ENCODE results near the gene UTP25.
A peak's percentile ranks its signal among the peaks of the same experiment; 100 is the strongest.
"Not testable (repeated sequence)": the region's sequence is repeated elsewhere in the genome, so short reads cannot be mapped to it uniquely, and the experiment has no call there.

UTP25 gene

DNA sequence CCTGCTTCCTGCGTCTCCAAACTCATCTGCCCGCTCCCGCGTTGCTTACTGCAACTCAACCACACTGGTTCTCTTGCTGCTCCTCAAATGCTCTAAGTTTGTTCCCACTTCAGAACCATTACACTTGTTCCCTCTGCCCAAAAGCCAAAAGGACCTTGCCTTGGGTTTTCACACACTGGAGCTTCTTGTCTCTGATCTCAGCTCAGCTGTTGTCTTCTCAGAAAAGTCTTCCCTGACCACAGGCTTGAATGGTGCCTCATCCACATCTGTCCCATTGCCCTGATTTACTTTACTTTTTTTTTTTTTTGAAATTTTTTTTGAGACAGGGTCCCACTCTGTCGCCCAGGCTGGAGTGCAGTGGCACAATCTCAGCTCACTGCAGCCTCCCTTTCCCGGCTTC lies 66.0 kb downstream of the UTP25 start:
- H3K27ac ChIP-seq = no peak overlapping the region
- TF ChIP-seq ZFX (IDR thresholded peaks at IDR 0.05; ENCODE audit: borderline replicate concordance) = no peak
- TF ChIP-seq, protein P1, sequence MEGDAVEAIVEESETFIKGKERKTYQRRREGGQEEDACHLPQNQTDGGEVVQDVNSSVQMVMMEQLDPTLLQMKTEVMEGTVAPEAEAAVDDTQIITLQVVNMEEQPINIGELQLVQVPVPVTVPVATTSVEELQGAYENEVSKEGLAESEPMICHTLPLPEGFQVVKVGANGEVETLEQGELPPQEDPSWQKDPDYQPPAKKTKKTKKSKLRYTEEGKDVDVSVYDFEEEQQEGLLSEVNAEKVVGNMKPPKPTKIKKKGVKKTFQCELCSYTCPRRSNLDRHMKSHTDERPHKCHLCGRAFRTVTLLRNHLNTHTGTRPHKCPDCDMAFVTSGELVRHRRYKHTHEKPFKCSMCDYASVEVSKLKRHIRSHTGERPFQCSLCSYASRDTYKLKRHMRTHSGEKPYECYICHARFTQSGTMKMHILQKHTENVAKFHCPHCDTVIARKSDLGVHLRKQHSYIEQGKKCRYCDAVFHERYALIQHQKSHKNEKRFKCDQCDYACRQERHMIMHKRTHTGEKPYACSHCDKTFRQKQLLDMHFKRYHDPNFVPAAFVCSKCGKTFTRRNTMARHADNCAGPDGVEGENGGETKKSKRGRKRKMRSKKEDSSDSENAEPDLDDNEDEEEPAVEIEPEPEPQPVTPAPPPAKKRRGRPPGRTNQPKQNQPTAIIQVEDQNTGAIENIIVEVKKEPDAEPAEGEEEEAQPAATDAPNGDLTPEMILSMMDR (IDR thresholded peaks at IDR 0.05) = no peak

DNA sequence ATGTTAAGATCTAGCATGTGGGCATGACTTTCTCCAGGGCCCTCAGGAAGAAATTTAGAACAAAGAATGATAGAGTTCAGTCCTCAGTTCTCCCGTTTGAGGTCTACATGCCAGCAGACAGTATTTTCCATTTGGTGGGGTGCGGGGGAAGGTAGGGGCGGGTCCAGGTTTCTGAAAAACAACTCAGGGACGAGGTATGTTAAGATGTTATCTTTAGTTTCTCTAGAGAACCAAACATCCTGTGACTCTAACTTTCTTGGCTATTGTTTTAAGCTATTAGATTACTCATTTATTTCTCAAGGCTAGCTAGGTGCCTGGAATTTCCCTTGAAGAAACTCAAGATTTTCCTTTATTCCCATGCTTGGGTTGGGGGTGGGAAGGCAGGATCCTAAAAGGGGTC lies 67.9 kb downstream of the UTP25 start:
- TF ChIP-seq, protein P1 (IDR thresholded peaks at IDR 0.05) = no peak
- no peak for TF ChIP-seq ZFX (IDR thresholded peaks at IDR 0.05; ENCODE audit: borderline replicate concordance)
- no peak overlapping the region for H3K27ac ChIP-seq

DNA sequence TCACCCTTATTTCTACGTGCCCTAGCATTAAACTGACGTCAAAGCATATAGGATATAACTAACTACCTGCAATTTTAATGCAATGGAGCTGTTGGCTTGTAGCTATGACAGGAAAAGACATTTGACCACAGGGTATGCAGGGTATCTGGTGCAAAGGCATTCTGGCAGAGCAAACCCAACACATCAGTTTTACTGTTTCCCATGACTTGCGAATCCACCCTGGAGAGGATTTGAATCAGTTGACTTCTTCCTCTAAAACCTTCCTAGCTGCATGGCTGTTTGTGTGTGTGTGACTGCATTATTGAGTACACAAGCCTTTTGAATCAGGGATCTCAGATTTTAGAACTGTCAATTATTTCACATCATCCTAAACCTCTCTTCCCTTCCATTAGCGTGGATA lies 68.6 kb downstream of the UTP25 start:
- no peak overlapping the region for H3K27ac ChIP-seq
- TF ChIP-seq, protein P1 (IDR thresholded peaks at IDR 0.05) = no peak
- TF ChIP-seq ZFX (IDR thresholded peaks at IDR 0.05; ENCODE audit: borderline replicate concordance) = no peak

DNA sequence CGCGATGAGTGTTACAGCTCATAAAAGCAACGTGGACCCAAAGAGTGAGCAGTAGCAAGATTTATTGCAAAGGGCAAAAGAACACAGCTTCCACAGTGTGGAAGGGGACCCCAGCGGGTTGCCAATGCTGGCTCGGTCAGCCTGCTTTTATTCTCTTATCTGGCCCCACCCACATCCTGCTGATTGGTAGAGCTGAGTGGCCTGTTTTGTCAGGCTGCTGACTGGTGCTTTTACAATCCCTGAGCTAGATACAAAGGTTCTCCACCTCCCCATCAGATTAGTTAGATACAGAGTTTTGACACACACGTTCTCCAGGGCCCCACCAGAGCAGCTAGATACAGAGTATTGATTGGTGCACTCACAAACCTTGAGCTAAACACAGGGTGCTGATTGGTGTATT lies 70.5 kb downstream of the UTP25 start:
- not testable (repeated sequence) for H3K27ac ChIP-seq

DNA sequence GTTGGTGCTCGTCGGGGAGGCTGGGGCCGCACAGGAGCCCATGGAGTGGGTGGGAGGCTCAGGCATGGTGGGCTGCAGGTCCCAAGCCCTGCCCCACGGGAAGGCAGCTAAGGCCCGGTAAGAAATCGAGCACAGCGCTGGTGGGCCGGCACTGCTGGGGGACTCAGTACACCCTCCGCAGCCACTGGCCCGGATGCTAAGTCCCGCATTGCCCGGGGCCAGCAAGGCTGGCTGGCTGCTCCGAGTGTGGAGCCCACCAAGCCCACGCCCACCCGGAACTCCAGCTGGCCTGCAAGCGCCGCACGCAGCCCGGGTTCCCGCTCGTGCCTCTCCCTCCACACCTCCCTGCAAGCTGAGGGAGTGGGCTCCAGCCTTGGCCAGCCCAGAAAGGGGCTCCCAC lies 71.1 kb downstream of the UTP25 start:
- H3K27ac ChIP-seq = not testable (repeated sequence)

DNA sequence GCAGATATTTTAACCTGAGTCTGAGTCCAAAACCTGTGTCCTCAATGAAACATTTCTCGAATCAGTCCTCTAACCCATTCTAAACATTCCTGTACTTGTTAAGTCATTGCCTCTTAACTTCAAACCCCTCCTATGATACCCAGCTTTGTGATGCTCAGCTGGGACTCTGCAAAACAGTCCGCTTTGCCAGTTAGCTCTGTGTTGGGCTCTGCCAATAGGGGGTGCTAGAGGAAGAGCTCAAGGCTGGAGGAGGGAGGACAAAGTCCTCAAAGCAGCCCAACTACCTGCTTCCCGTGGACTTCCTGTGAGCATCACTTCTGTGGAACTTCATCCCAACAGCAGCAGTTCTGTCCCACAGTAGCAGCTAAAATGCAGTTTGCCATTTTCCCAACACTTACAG lies 72.2 kb downstream of the UTP25 start:
- H3K27ac ChIP-seq = no peak overlapping the region
- TF ChIP-seq, protein P1 (IDR thresholded peaks at IDR 0.05) = peak; percentile 77
- no peak for TF ChIP-seq ZFX (IDR thresholded peaks at IDR 0.05; ENCODE audit: borderline replicate concordance)

DNA sequence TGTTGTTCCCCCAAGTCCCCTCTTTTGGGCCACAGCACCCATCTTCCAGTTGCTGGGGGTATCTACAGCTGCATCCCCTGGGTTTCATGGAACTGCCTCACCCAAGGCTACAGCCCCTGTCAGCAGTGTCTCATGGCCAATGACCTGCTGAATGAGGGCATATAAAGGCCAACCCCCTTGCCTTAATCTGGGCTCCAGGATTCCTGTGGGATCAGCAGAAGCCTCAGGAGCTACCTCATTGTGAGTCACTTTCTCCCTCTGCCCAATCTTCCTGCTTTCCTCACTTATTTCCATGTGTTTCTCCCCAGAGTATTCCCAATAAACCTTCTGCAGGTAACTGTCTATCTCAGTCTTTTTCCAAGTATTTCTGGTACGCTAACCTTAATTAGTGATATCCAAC lies 73.0 kb downstream of the UTP25 start:
- TF ChIP-seq, protein P1 (IDR thresholded peaks at IDR 0.05) = no peak
- TF ChIP-seq ZFX (IDR thresholded peaks at IDR 0.05; ENCODE audit: borderline replicate concordance) = no peak
- no peak overlapping the region for H3K27ac ChIP-seq

DNA sequence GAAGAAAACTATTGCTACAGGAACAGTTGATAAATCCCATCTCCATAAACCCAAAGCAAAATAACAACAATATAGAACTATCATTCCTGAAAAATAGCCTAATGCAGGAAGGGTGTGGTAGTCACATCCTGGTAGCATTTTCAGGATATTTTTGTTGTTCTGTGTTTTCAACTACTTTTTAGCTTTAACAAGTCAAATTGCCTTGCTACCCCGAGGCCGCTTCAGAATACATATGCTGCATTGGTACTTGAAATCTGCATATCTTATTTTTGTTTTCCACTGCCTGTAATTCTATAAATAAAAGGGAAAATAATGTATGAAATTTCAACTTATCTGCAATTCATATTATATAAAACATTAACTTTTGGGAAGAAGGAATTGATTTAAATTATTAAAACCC lies 73.4 kb downstream of the UTP25 start:
- H3K27ac ChIP-seq = no peak overlapping the region
- TF ChIP-seq ZFX (IDR thresholded peaks at IDR 0.05; ENCODE audit: borderline replicate concordance) = no peak
- TF ChIP-seq, protein P1 (IDR thresholded peaks at IDR 0.05) = no peak

DNA sequence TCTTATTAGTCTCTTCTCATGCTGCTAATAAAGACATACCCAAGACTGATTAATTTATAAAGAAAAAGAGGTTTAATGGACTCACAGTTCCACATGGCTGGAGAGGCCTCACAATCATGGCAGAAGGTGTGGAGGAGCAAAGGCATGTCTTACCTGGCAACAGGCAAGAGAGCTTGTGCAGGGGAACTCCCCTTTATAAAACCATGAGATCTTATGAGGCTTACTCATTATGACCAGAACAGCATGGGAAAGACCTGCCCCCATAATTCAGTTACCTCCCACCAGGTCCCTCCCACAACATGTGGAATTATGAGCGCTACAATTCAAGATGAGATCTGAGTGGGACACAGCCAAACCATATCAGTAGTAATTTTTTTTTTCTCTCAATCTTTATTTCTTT lies 77.0 kb downstream of the UTP25 start:
- H3K27ac ChIP-seq = not testable (repeated sequence)

All from 22Rv1 (cell line).